Endodermal cell (in vitro differentiated cells): Measurements from ENCODE around the gene TRMT61A. TPM values are rescaled to one million over a fixed set of nuclear protein-coding genes. Genes with fewer than 3 reads are reported as not detected.

ENCODE experiments used
- DNase-seq: peaks from one replicate; pipeline ENCODE4 v3.0.0-alpha.2; 2017
- H3K27ac ChIP-seq: 2 replicates; pipeline ENCODE4 v1.5.1; 2013; ENCODE audit warnings: mild to moderate bottlenecking, low read depth, low read length, moderate library complexity
- H3K27me3 ChIP-seq: 2 replicates; pipeline ENCODE4 v1.6.1; 2013; ENCODE audit warnings: mild to moderate bottlenecking, low read length, moderate library complexity; ENCODE audit not compliant: insufficient read depth, control insufficient read depth, poor library complexity, severe bottlenecking
- H3K36me3 ChIP-seq: 2 replicates; pipeline ENCODE4 v1.7.0; 2013; ENCODE audit warnings: mild to moderate bottlenecking, low read length, moderate library complexity; ENCODE audit not compliant: control insufficient read depth, insufficient read depth
- H3K4me1 ChIP-seq: one replicate; pipeline ENCODE4 v1.7.0; 2013; ENCODE audit warnings: low read length; ENCODE audit not compliant: control insufficient read depth, insufficient read depth
- H3K4me3 ChIP-seq: 2 replicates; pipeline ENCODE4 v1.5.1; 2013; ENCODE audit warnings: mild to moderate bottlenecking, low read length, moderate library complexity
- H3K9ac ChIP-seq: 2 replicates; pipeline ENCODE4 v1.6.1; 2013; ENCODE audit warnings: mild to moderate bottlenecking, low read length, moderate library complexity; ENCODE audit not compliant: poor library complexity, severe bottlenecking; ENCODE audit errors: extremely low read depth
- H3K9me3 ChIP-seq: 2 replicates; pipeline ENCODE4 v1.6.1; 2013; ENCODE audit warnings: mild to moderate bottlenecking, low read length, moderate library complexity; ENCODE audit not compliant: control insufficient read depth
- H3K27ac Mint-ChIP-seq: 2 replicates; pipeline ENCODE4 v1.8.0; 2020; ENCODE audit warnings: mixed read lengths
- H3K27me3 Mint-ChIP-seq: 2 replicates; pipeline ENCODE4 v1.8.0; 2021; ENCODE audit warnings: mild to moderate bottlenecking, mixed read lengths; ENCODE audit not compliant: insufficient read depth
- H3K36me3 Mint-ChIP-seq: 2 replicates; pipeline ENCODE4 v1.8.0; 2020; ENCODE audit warnings: low read depth, mixed read lengths
- H3K4me1 Mint-ChIP-seq: 2 replicates; pipeline ENCODE4 v1.8.0; 2020; ENCODE audit warnings: mixed read lengths
- H3K4me3 Mint-ChIP-seq: 2 replicates; pipeline ENCODE4 v1.8.0; 2020; ENCODE audit warnings: mild to moderate bottlenecking, moderate library complexity, mixed read lengths
- H3K9me3 Mint-ChIP-seq: 2 replicates; pipeline ENCODE4 v1.8.0; 2020; ENCODE audit warnings: mild to moderate bottlenecking, mixed read lengths
- CTCF ChIP-seq: fragments of 200-600 bp; sonication (generic); conservative IDR thresholded peaks from 2 replicates; pipeline ENCODE4 v1.5.0; 2021; ENCODE audit warnings: antibody characterized with exemption, mild to moderate bottlenecking
- WGBS, 2 experiments: methylation state at CpG; one replicate each; pipeline versions ENCODE4 v1.1.5 to v1.1.7; 2013; ENCODE audit warnings: missing lambda C conversion rate in 2 of 2, mixed read lengths in 1 of 2; ENCODE audit not compliant: insufficient coverage in 1 of 2, insufficient read length in 1 of 2; 5-methylcytosine and 5-hydroxymethylcytosine counted together
- total RNA-seq, 2 donors: library from RNA; stranded (reverse); fragmentation: NEBNext Ultra II Directional in 1 of 2; extraction: Animal tissue kit (Norgen Biotek cat#: 25700) in 1 of 2; gene quantifications; 2 replicates in 1 of 2; 3 replicates in 1 of 2; pipeline ENCODE4 v1.2.1, GENCODE V29; 2021

The TRMT61A gene
- total RNA-seq, 2 donors from 2014 or later = 7.4 to 7.9 TPM

DNA sequence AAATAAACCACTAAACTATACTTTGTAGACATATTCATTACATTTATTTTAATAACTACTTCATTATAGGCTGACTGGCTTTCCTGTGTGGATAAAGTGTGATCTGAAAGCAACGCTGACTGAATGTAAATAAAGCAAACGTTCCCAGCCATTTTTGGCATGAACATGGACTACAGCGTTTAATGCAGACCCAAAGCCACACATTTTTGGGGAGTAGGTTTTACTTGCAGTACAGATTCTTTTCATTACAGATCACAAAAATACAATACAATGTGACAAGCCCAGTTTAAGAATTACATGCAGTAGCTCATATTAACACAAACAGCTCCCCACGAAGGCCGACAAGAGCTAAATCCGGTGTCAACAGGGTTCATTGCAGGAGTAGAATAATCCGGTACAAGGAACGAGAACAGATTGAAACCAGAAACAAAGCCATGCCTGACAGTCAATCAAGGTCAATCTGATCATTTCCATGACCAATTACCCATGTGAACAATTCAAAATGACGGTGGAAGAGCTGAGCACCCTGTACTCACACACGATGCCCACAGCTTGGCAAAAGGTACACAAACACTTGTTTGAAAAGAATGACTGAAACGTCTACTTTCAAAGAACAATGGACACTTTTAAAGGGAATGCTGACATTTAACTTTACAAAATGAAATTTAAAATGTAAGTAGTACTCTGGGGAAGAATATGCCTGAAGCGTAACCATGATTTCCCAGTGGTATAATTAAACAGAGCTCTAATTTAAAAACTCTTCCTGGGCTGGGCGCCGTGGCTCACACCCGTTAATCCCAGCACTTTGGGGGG is 28.2 kb downstream of the TRMT61A start:
- Histone ChIP-seq H3K4me1 (no peaks in the 10 kb centered on the region), H3K9ac (no peak overlapping the region), H3K36me3 (peaks cover 29% of the 10 kb centered on the region), H3K4me3 (no peak overlapping the region), H3K9me3 (no peaks in the 10 kb centered on the region), H3K27ac (no peak overlapping the region), H3K27me3 (no peaks in the 10 kb centered on the region)
- Mint-ChIP-seq H3K27ac (no peak overlapping the region), H3K36me3 (peaks cover 27% of the 10 kb centered on the region), H3K4me1 (peaks cover 9% of the 10 kb centered on the region), H3K9me3 (no peaks in the 10 kb centered on the region), H3K27me3 (no peaks in the 10 kb centered on the region), H3K4me3 (no peak overlapping the region)
- no peak for DNase-seq
- 93 to 95% methylated on average over 12 to 15 of the region's 15 CpGs for WGBS, 2 experiments
- no peak for TF ChIP-seq CTCF

GRCh38 chr14:103558071-103558882 is 29.3 kb downstream of the TRMT61A start:
- Histone ChIP-seq H3K4me3 (no peak overlapping the region), H3K36me3 (peaks cover 29% of the 10 kb centered on the region), H3K27ac (no peak overlapping the region), H3K4me1 (no peaks in the 10 kb centered on the region), H3K9ac (no peak overlapping the region), H3K9me3 (no peaks in the 10 kb centered on the region), H3K27me3 (no peaks in the 10 kb centered on the region)
- Mint-ChIP-seq H3K36me3 (peaks cover 27% of the 10 kb centered on the region), H3K4me3 (no peak overlapping the region), H3K9me3 (no peaks in the 10 kb centered on the region), H3K27me3 (no peaks in the 10 kb centered on the region), H3K4me1 (peaks cover 9% of the 10 kb centered on the region), H3K27ac (no peak overlapping the region)
- no peak for TF ChIP-seq CTCF
- no peak for DNase-seq
- WGBS, 2 experiments = 93 to 96% methylated on average over 16 of the region's 16 CpGs

DNA sequence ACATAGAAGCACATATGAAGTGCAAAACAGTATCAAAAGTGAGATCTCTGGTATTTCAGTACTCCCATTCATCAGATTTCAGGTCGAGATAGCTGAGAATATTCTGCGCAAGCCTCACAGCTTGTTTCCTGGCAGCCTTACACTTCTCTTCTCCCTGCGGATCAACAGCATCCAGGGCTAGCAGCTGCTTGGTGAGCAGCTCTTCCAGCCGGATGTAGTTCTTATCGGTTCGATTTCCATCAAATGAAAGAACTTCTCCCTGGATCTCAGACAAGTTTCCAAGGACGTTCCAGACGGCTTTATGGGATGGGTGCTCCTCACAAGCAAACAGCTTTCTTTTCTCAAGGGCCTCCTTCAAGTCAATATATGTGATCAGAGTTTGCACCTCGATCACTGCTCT is 30.8 kb downstream of the TRMT61A start:
- Mint-ChIP-seq H3K27ac (no peak overlapping the region), H3K4me1 (peaks cover 17% of the 10 kb centered on the region), H3K4me3 (no peak overlapping the region), H3K36me3 (peaks cover 27% of the 10 kb centered on the region), H3K27me3 (no peaks in the 10 kb centered on the region), H3K9me3 (no peaks in the 10 kb centered on the region)
- no peak for DNase-seq
- H3K4me1 ChIP-seq = no peaks in the 10 kb centered on the region
- H3K9ac ChIP-seq = no peak overlapping the region
- no peak for TF ChIP-seq CTCF
- WGBS, 2 experiments = 91 to 94% methylated on average over 9 of the region's 9 CpGs
- no peaks in the 10 kb centered on the region for H3K27me3 ChIP-seq
- H3K36me3 ChIP-seq = peaks cover 29% of the 10 kb centered on the region
- H3K9me3 ChIP-seq = no peaks in the 10 kb centered on the region
- H3K27ac ChIP-seq = no peak overlapping the region
- H3K4me3 ChIP-seq = no peak overlapping the region
